ENCODE measurements around the gene TMEM272.

TMEM272 gene

GRCh38 chr13:51831519-51831918 is 13.5 kb downstream of the TMEM272 start:
- TF ChIP-seq ESRRG (CRISPR knock-in tag; IDR thresholded peaks at IDR 0.05) (no peak), RARB (CRISPR knock-in tag; IDR thresholded peaks at IDR 0.05) (no peak), OSR1 (CRISPR knock-in tag; IDR thresholded peaks at IDR 0.05) (no peak), ZNF8 (CRISPR knock-in tag; IDR thresholded peaks at IDR 0.05) (no peak), BACH2 (CRISPR knock-in tag; IDR thresholded peaks at IDR 0.05; ENCODE audit: borderline replicate concordance) (no peak), ZNF565 (CRISPR knock-in tag; conservative IDR thresholded peaks at IDR 0.05; ENCODE audit: low read depth) (no peak), GLIS3 (CRISPR knock-in tag; IDR thresholded peaks at IDR 0.05) (no peak)
- no peak for ATAC-seq

- ATAC-seq = no peak
- TF ChIP-seq ISL1 (CRISPR knock-in tag; IDR thresholded peaks at IDR 0.05) (no peak), CREB5 (CRISPR knock-in tag; IDR thresholded peaks at IDR 0.05; ENCODE audit: low read depth) (no peak), PPARA (CRISPR knock-in tag; IDR thresholded peaks at IDR 0.05; ENCODE audit: borderline replicate concordance) (no peak), ARNTL (CRISPR knock-in tag; IDR thresholded peaks at IDR 0.05; ENCODE audit: borderline replicate concordance, low read depth) (no peak), SNAI2 (CRISPR knock-in tag; IDR thresholded peaks at IDR 0.05) (no peak), ZFP30 (CRISPR knock-in tag; IDR thresholded peaks at IDR 0.05) (no peak), ZNF70 (CRISPR knock-in tag; IDR thresholded peaks at IDR 0.05) (no peak), ZNF8 (CRISPR knock-in tag; IDR thresholded peaks at IDR 0.05) (no peak), OSR1 (CRISPR knock-in tag; IDR thresholded peaks at IDR 0.05) (no peak), ZC3H10 (CRISPR knock-in tag; IDR thresholded peaks at IDR 0.05) (no peak), TCF4 (CRISPR knock-in tag; IDR thresholded peaks at IDR 0.05; ENCODE audit: borderline replicate concordance) (no peak), CSDC2 (CRISPR knock-in tag; IDR thresholded peaks at IDR 0.05) (no peak)
- TF ChIP-seq, protein P1, sequence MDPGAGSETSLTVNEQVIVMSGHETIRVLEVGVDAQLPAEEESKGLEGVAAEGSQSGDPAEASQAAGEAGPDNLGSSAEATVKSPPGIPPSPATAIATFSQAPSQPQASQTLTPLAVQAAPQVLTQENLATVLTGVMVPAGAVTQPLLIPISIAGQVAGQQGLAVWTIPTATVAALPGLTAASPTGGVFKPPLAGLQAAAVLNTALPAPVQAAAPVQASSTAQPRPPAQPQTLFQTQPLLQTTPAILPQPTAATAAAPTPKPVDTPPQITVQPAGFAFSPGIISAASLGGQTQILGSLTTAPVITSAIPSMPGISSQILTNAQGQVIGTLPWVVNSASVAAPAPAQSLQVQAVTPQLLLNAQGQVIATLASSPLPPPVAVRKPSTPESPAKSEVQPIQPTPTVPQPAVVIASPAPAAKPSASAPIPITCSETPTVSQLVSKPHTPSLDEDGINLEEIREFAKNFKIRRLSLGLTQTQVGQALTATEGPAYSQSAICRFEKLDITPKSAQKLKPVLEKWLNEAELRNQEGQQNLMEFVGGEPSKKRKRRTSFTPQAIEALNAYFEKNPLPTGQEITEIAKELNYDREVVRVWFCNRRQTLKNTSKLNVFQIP (CRISPR knock-in tag; IDR thresholded peaks at IDR 0.05; ENCODE audit: borderline replicate concordance, low read depth) = no peak
- TF ChIP-seq, protein P2, sequence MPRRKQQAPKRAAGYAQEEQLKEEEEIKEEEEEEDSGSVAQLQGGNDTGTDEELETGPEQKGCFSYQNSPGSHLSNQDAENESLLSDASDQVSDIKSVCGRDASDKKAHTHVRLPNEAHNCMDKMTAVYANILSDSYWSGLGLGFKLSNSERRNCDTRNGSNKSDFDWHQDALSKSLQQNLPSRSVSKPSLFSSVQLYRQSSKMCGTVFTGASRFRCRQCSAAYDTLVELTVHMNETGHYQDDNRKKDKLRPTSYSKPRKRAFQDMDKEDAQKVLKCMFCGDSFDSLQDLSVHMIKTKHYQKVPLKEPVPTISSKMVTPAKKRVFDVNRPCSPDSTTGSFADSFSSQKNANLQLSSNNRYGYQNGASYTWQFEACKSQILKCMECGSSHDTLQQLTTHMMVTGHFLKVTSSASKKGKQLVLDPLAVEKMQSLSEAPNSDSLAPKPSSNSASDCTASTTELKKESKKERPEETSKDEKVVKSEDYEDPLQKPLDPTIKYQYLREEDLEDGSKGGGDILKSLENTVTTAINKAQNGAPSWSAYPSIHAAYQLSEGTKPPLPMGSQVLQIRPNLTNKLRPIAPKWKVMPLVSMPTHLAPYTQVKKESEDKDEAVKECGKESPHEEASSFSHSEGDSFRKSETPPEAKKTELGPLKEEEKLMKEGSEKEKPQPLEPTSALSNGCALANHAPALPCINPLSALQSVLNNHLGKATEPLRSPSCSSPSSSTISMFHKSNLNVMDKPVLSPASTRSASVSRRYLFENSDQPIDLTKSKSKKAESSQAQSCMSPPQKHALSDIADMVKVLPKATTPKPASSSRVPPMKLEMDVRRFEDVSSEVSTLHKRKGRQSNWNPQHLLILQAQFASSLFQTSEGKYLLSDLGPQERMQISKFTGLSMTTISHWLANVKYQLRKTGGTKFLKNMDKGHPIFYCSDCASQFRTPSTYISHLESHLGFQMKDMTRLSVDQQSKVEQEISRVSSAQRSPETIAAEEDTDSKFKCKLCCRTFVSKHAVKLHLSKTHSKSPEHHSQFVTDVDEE (CRISPR knock-in tag; IDR thresholded peaks at IDR 0.05) = no peak
Observed at GRCh38 chr13:51829568-51829899, 15.4 kb downstream of the TMEM272 start.

- TF ChIP-seq ZC3H10 (CRISPR knock-in tag; IDR thresholded peaks at IDR 0.05) (no peak), ARNTL (CRISPR knock-in tag; IDR thresholded peaks at IDR 0.05; ENCODE audit: borderline replicate concordance, low read depth) (no peak), TCF4 (CRISPR knock-in tag; IDR thresholded peaks at IDR 0.05; ENCODE audit: borderline replicate concordance) (no peak), ESRRG (CRISPR knock-in tag; IDR thresholded peaks at IDR 0.05) (no peak), CREB5 (CRISPR knock-in tag; IDR thresholded peaks at IDR 0.05; ENCODE audit: low read depth) (no peak), ZNF8 (CRISPR knock-in tag; IDR thresholded peaks at IDR 0.05) (no peak), OSR1 (CRISPR knock-in tag; IDR thresholded peaks at IDR 0.05) (no peak), ISL1 (CRISPR knock-in tag; IDR thresholded peaks at IDR 0.05) (no peak), ZNF70 (CRISPR knock-in tag; IDR thresholded peaks at IDR 0.05) (no peak), ZFP3 (CRISPR knock-in tag; IDR thresholded peaks at IDR 0.05) (no peak), PPARA (CRISPR knock-in tag; IDR thresholded peaks at IDR 0.05; ENCODE audit: borderline replicate concordance) (no peak)
- TF ChIP-seq, protein P1 (CRISPR knock-in tag; IDR thresholded peaks at IDR 0.05; ENCODE audit: borderline replicate concordance, low read depth) = no peak
- TF ChIP-seq, protein P2 (CRISPR knock-in tag; IDR thresholded peaks at IDR 0.05) = no peak
- TF ChIP-seq, protein P3, sequence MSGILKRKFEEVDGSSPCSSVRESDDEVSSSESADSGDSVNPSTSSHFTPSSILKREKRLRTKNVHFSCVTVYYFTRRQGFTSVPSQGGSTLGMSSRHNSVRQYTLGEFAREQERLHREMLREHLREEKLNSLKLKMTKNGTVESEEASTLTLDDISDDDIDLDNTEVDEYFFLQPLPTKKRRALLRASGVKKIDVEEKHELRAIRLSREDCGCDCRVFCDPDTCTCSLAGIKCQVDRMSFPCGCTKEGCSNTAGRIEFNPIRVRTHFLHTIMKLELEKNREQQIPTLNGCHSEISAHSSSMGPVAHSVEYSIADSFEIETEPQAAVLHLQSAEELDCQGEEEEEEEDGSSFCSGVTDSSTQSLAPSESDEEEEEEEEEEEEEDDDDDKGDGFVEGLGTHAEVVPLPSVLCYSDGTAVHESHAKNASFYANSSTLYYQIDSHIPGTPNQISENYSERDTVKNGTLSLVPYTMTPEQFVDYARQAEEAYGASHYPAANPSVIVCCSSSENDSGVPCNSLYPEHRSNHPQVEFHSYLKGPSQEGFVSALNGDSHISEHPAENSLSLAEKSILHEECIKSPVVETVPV (CRISPR knock-in tag; IDR thresholded peaks at IDR 0.05) = no peak
- no peak for ATAC-seq
Observed at GRCh38 chr13:51828730-51829567, 16.0 kb downstream of the TMEM272 start.
